HG03520 (cell line): ENCODE data around the gene CYB561.

Source experiments
- ATAC-seq: cut with Tn5 transposase; IDR thresholded peaks from one replicate; pipeline ENCODE4 v1.9.1; 2021; ENCODE audit warnings: mild to moderate bottlenecking, moderate library complexity; ENCODE audit not compliant: unreplicated experiment

CYB561 gene

GRCh38 chr17:63435681-63436522, 10.2 kb downstream of the CYB561 start:
- no peak for ATAC-seq

GRCh38 chr17:63434951-63435571, 11.0 kb downstream of the CYB561 start:
- ATAC-seq, result no peak

GRCh38 chr17:63433746-63434591, 12.1 kb downstream of the CYB561 start:
- ATAC-seq, result no peak

- ATAC-seq, result no peak
Measured at GRCh38 chr17:63431939-63432804, 13.9 kb downstream of the CYB561 start.

- no peak for ATAC-seq
Measured at GRCh38 chr17:63431618-63431938, 14.5 kb downstream of the CYB561 start.

- no peak for ATAC-seq
Measured at GRCh38 chr17:63430223-63430622, 15.9 kb downstream of the CYB561 start.

GRCh38 chr17:63429766-63430165, 16.3 kb downstream of the CYB561 start:
- no peak for ATAC-seq

GRCh38 chr17:63426917-63427308, 19.2 kb downstream of the CYB561 start:
- no peak for ATAC-seq

- no peak for ATAC-seq
Measured at GRCh38 chr17:63426041-63426916, 19.8 kb downstream of the CYB561 start.

- peak; percentile 46 for ATAC-seq
Measured at GRCh38 chr17:63425483-63425882, 20.6 kb downstream of the CYB561 start.

- ATAC-seq, result no peak
Measured at GRCh38 chr17:63423963-63424362, 22.1 kb downstream of the CYB561 start.

- ATAC-seq, result no peak
Measured at GRCh38 chr17:63423251-63423950, 22.7 kb downstream of the CYB561 start.

- ATAC-seq, result no peak
Measured at GRCh38 chr17:63421681-63422645, 24.1 kb downstream of the CYB561 start.

GRCh38 chr17:63420868-63421680, 25.0 kb downstream of the CYB561 start:
- no peak for ATAC-seq

GRCh38 chr17:63419949-63420867, 25.9 kb downstream of the CYB561 start:
- no peak for ATAC-seq

- no peak for ATAC-seq
Measured at GRCh38 chr17:63419398-63419797, 26.7 kb downstream of the CYB561 start.
